Measurements from ENCODE around the gene PTPRM. TPM values are rescaled to one million over a fixed set of nuclear protein-coding genes. Genes with fewer than 3 reads are reported as not detected.

PTPRM gene
- total and polyA plus RNA-seq, 3 donors from 2014 or later, result 76.4 to 101 (median 94.6) TPM

- no peak for DNase-seq
- H3K9me3 ChIP-seq, result no peaks in the 10 kb centered on the region
- H3K36me3 ChIP-seq (ENCODE audit: low read depth, missing control alignments), result no peaks in the 10 kb centered on the region
- WGBS, 2 donors, result 95 to 96% methylated on average over 1 of the region's 1 CpG
- no peak overlapping the region for H3K27ac ChIP-seq
- TF ChIP-seq POLR2A (IDR thresholded peaks at IDR 0.05) (no peak), CTCF (IDR thresholded peaks at IDR 0.05) (no peak)
- intact Hi-C loops (cut with DNase I; ENCODE audit: low total_unique reads), result no loop called here
- H3K4me1 ChIP-seq, result no peaks in the 10 kb centered on the region
- no peaks in the 10 kb centered on the region for H3K27me3 ChIP-seq
- H3K4me3 ChIP-seq, result no peak overlapping the region
These were observed 303.1 kb downstream of the PTPRM start for GRCh38 chr18:7870266-7870665.

- Histone ChIP-seq H3K9me3 (no peaks in the 10 kb centered on the region), H3K27ac (no peak overlapping the region), H3K36me3 (ENCODE audit: low read depth, missing control alignments) (no peaks in the 10 kb centered on the region), H3K4me1 (no peaks in the 10 kb centered on the region), H3K4me3 (no peak overlapping the region), H3K27me3 (no peaks in the 10 kb centered on the region)
- intact Hi-C loops (cut with DNase I; ENCODE audit: low total_unique reads), result no loop called here
- WGBS, 2 donors, result 60 to 67% methylated on average over 4 of the region's 4 CpGs
- no peak for DNase-seq
- TF ChIP-seq POLR2A (IDR thresholded peaks at IDR 0.05) (no peak), CTCF (IDR thresholded peaks at IDR 0.05) (no peak)
These were observed 303.7 kb downstream of the PTPRM start for GRCh38 chr18:7870855-7871254.

- 76 to 84% methylated on average over 4 of the region's 4 CpGs for WGBS, 2 donors
- no peaks in the 10 kb centered on the region for H3K9me3 ChIP-seq
- H3K4me1 ChIP-seq, result no peaks in the 10 kb centered on the region
- no peak overlapping the region for H3K4me3 ChIP-seq
- intact Hi-C loops (cut with DNase I; ENCODE audit: low total_unique reads), result no loop called here
- TF ChIP-seq CTCF (IDR thresholded peaks at IDR 0.05), result no peak
- TF ChIP-seq POLR2A (IDR thresholded peaks at IDR 0.05), result no peak
- no peaks in the 10 kb centered on the region for H3K27me3 ChIP-seq
- H3K36me3 ChIP-seq (ENCODE audit: low read depth, missing control alignments), result no peaks in the 10 kb centered on the region
- no peak overlapping the region for H3K27ac ChIP-seq
- no peak for DNase-seq
These were observed 304.7 kb downstream of the PTPRM start for GRCh38 chr18:7871560-7872456.

- DNase-seq, result no peak
- no peaks in the 10 kb centered on the region for H3K4me1 ChIP-seq
- TF ChIP-seq CTCF (IDR thresholded peaks at IDR 0.05) (no peak), POLR2A (IDR thresholded peaks at IDR 0.05) (no peak)
- no peaks in the 10 kb centered on the region for H3K36me3 ChIP-seq (ENCODE audit: low read depth, missing control alignments)
- no peak overlapping the region for H3K27ac ChIP-seq
- H3K4me3 ChIP-seq, result no peak overlapping the region
- no peaks in the 10 kb centered on the region for H3K27me3 ChIP-seq
- intact Hi-C loops (cut with DNase I; ENCODE audit: low total_unique reads), result no loop called here
- WGBS, 2 donors, result 51 to 75% methylated on average over 3 of the region's 3 CpGs
- no peaks in the 10 kb centered on the region for H3K9me3 ChIP-seq
These were observed 305.5 kb downstream of the PTPRM start for GRCh38 chr18:7872569-7872968.

GRCh38 chr18:7873316-7873715, 306.2 kb downstream of the PTPRM start:
- WGBS, 2 donors, result 81 to 92% methylated on average over 2 of the region's 2 CpGs
- H3K36me3 ChIP-seq (ENCODE audit: low read depth, missing control alignments), result no peaks in the 10 kb centered on the region
- DNase-seq, result no peak
- H3K27ac ChIP-seq, result no peak overlapping the region
- intact Hi-C loops (cut with DNase I; ENCODE audit: low total_unique reads), result no loop called here
- TF ChIP-seq CTCF (IDR thresholded peaks at IDR 0.05), result no peak
- H3K27me3 ChIP-seq, result no peaks in the 10 kb centered on the region
- no peak overlapping the region for H3K4me3 ChIP-seq
- H3K9me3 ChIP-seq, result no peaks in the 10 kb centered on the region
- no peaks in the 10 kb centered on the region for H3K4me1 ChIP-seq
